Suprapubic skin (tissue), 4 donors: ENCODE results near the gene EIF3B. TPM values are rescaled to one million over a fixed set of nuclear protein-coding genes. Genes with fewer than 3 reads are reported as not detected.

ENCODE experiments used
- DNase-seq, 2 donors: peaks; one replicate each; pipeline ENCODE4 v3.0.0-alpha.2; 2019; ENCODE audit warnings: low spot score in 2 of 2
- H3K27ac ChIP-seq: fragments of 200-600 bp; sonication (generic); one replicate; pipeline ENCODE4 v1.5.1; 2019
- H3K27me3 ChIP-seq: fragments of 200-600 bp; sonication (generic); one replicate; pipeline ENCODE4 v1.5.1; 2019
- H3K36me3 ChIP-seq: fragments of 200-600 bp; sonication (generic); one replicate; pipeline ENCODE4 v1.5.1; 2019
- H3K4me1 ChIP-seq: fragments of 200-600 bp; sonication (generic); one replicate; pipeline ENCODE4 v1.5.1; 2019
- H3K4me3 ChIP-seq: fragments of 200-600 bp; sonication (generic); one replicate; pipeline ENCODE4 v1.5.1; 2019; ENCODE audit warnings: mild to moderate bottlenecking
- H3K9me3 ChIP-seq: fragments of 200-600 bp; sonication (generic); one replicate; pipeline ENCODE4 v1.5.1; 2019
- EP300 ChIP-seq: sonication (generic); formaldehyde crosslinking; IDR thresholded peaks from one replicate; pipeline ENCODE4 v1.6.1; 2017; ENCODE audit warnings: antibody characterized with exemption
- POLR2A ChIP-seq, 2 donors: fragments of 450-650 bp; IDR thresholded peaks; one replicate each; pipeline ENCODE4 v1.6.1; 2017; ENCODE audit warnings: antibody characterized with exemption in 2 of 2, mild to moderate bottlenecking in 2 of 2, moderate library complexity in 2 of 2
- POLR2AphosphoS5 ChIP-seq, 3 donors: sonication (generic); formaldehyde crosslinking; IDR thresholded peaks; one replicate each; pipeline ENCODE4 v1.6.1; 2017; ENCODE audit warnings: antibody characterized with exemption in 3 of 3
- WGBS: methylation state at CpG from one replicate; pipeline ENCODE4 v1.1.5; 2018; 5-methylcytosine and 5-hydroxymethylcytosine counted together
- total RNA-seq, 4 donors: library from RNA; depleted of rRNA; stranded (reverse); fragments of >200 nt; gene quantifications; one replicate each; pipeline ENCODE4 v1.1.0, GENCODE V29; 2016
- TF ChIP-seq, protein P1 (sequence below), 2 donors: fragments of 200-600 bp in 1 of 2; fragments of 450-650 bp in 1 of 2; sonication (generic) in 1 of 2; IDR thresholded peaks; one replicate each; pipeline ENCODE4 v1.5.1; 2016 to 2019; ENCODE audit warnings: antibody characterized with exemption in 2 of 2, mild to moderate bottlenecking in 1 of 2, moderate library complexity in 1 of 2

Gene EIF3B
- total RNA-seq, 4 donors from 2014 or later, result 136 to 158 (median 139) TPM

- Histone ChIP-seq H3K9me3 (no peaks in the 10 kb centered on the region), H3K4me1 (peaks cover 67% of the 10 kb centered on the region), H3K36me3 (no peaks in the 10 kb centered on the region), H3K27ac (no peak overlapping the region), H3K4me3 (no peak overlapping the region), H3K27me3 (no peaks in the 10 kb centered on the region)
- TF ChIP-seq POLR2A (IDR thresholded peaks at IDR 0.05), result no peak
- TF ChIP-seq, protein P1, sequence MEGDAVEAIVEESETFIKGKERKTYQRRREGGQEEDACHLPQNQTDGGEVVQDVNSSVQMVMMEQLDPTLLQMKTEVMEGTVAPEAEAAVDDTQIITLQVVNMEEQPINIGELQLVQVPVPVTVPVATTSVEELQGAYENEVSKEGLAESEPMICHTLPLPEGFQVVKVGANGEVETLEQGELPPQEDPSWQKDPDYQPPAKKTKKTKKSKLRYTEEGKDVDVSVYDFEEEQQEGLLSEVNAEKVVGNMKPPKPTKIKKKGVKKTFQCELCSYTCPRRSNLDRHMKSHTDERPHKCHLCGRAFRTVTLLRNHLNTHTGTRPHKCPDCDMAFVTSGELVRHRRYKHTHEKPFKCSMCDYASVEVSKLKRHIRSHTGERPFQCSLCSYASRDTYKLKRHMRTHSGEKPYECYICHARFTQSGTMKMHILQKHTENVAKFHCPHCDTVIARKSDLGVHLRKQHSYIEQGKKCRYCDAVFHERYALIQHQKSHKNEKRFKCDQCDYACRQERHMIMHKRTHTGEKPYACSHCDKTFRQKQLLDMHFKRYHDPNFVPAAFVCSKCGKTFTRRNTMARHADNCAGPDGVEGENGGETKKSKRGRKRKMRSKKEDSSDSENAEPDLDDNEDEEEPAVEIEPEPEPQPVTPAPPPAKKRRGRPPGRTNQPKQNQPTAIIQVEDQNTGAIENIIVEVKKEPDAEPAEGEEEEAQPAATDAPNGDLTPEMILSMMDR (IDR thresholded peaks at IDR 0.05), result no peak
- no peak for TF ChIP-seq POLR2AphosphoS5 (IDR thresholded peaks at IDR 0.05)
- TF ChIP-seq EP300, result no peak
- DNase-seq, result no peak
- WGBS, result 70% methylated on average over 21 of the region's 21 CpGs
Observed at GRCh38 chr7:2405601-2406345, 51.1 kb downstream of the EIF3B start.

DNA sequence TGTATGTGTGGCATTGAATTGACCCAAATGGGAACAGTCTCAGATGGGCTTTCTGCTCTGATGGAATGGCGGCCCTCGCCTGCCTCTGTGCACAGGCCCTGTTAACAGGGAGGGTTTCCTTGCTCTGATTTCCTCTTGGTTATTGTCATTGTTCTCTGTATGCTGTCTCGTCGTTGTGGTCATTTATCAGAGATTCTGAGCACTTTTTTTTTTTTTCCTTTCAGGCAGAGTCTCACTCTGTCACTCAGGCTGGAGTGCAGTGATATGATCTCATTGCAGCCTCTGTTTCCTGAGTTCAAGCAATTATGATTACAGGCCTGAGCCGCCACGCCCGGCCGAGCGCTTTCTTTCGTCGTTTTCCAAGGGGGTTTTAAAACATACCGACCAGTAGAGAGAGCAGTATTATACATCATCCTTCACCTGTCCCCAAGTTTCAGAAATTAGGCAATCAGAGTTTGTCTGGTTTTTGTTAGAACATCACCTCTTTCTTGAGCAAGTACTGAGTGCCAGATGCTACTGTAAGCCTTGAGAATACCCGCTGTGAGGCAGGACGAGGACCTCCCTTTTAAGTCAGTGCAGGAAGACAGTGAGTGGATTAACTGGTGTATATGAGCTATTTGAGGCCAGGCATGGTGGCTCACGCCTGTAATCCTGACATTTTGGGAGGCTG is 55.3 kb downstream of the EIF3B start:
- peaks cover 68% of the 10 kb centered on the region for H3K4me1 ChIP-seq
- H3K27me3 ChIP-seq, result no peaks in the 10 kb centered on the region
- no peak for DNase-seq
- no peaks in the 10 kb centered on the region for H3K36me3 ChIP-seq
- peak overlapping the region; percentile 8 for H3K27ac ChIP-seq
- no peaks in the 10 kb centered on the region for H3K9me3 ChIP-seq
- TF ChIP-seq EP300 (no peak), POLR2A (IDR thresholded peaks at IDR 0.05) (no peak), POLR2AphosphoS5 (IDR thresholded peaks at IDR 0.05) (no peak)
- TF ChIP-seq, protein P1 (IDR thresholded peaks at IDR 0.05), result no peak
- H3K4me3 ChIP-seq, result no peak overlapping the region
- WGBS, result 67% methylated on average over 15 of the region's 15 CpGs

DNA sequence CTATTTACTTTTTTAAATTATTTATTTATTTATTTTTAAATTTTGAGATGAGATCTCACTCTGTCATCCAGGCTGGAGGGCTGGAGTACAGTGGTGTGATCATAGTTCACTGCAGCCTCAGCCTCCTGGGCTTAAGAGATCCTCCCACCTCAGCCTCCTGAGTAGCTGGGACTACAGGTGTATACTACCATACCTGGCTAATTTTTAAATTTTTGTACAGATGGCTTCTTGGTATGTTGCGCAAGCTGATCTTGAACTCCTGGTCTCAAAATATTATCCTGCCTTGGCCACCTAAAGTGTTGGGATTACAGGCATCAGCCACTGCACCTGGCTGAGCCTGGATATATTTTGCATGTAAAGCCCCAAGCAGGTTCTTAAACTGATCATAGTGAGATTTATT is 56.4 kb downstream of the EIF3B start:
- Histone ChIP-seq H3K4me1 (peaks cover 56% of the 10 kb centered on the region), H3K27me3 (no peaks in the 10 kb centered on the region), H3K36me3 (no peaks in the 10 kb centered on the region), H3K27ac (no peak overlapping the region), H3K9me3 (no peaks in the 10 kb centered on the region), H3K4me3 (no peak overlapping the region)
- TF ChIP-seq POLR2A (IDR thresholded peaks at IDR 0.05) (no peak), POLR2AphosphoS5 (IDR thresholded peaks at IDR 0.05) (no peak), EP300 (no peak)
- TF ChIP-seq, protein P1 (IDR thresholded peaks at IDR 0.05), result no peak
- 100% methylated on average over 1 of the region's 1 CpG for WGBS
- no peak for DNase-seq

DNA sequence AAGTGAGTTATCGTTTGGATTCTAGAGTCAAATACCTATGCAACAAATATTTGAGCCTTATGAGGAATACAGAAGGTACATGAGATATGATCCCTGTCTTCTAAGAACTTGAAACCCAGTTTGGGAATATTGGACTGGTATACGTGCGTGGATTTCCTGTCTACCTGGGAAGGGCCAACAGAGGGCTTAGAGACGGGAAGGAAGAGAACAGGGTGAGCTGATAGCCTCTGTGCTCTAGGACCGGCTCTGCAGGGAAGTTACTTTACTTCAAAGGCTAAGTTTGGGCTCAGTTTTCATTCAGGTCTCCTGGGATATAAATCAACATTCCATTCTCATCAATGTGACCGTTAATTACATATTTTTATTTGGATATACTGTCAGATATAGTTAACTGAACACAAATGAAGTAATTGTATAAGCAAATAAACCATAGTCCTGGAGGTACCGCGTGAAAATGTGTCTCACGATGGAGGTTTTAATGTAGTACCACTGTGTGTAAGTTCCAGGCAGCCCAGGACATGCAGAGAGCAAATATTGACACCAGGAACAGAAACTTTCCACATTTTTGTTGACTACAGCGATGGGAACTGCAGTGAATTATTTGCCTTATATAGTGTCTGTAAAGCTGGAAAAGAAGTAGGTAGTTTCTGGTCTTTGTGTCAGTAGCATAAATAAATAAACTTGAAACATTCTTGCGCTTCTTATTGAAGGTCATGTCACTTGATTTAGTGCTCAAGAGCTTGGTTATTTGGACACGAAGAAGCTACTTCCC is 57.4 kb downstream of the EIF3B start:
- Histone ChIP-seq H3K27me3 (no peaks in the 10 kb centered on the region), H3K9me3 (no peaks in the 10 kb centered on the region), H3K4me3 (no peak overlapping the region), H3K4me1 (peaks cover 51% of the 10 kb centered on the region), H3K27ac (peak overlapping the region; percentile 31), H3K36me3 (no peaks in the 10 kb centered on the region)
- DNase-seq, result no peak
- WGBS, result 53% methylated on average over 12 of the region's 12 CpGs
- TF ChIP-seq EP300 (no peak), POLR2A (IDR thresholded peaks at IDR 0.05) (no peak), POLR2AphosphoS5 (IDR thresholded peaks at IDR 0.05) (no peak)
- TF ChIP-seq, protein P1 (IDR thresholded peaks at IDR 0.05), result no peak
